ENCODE measurements around the gene AGBL4.

DNA sequence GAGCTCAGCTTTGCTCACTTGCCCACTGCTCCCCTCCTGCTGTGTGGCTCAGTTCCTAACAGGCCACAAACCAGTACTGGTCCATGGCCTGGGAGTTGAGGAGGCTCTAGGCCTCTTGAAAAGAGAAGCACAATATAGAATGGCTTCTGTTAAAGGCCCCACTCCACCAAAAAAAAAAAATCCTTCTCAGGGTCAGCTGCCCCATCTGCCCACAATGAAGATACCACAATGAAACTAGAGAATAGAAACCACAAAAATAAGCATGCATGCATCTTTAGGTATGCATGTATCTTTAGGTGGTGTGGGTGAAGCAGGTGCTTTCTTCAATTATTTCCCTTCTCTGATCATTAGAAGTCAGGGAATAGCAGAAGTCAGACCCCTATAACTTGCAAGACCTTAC is 626.7 kb downstream of the AGBL4 start:
- no peak for TF ChIP-seq POLR2A (IDR thresholded peaks at IDR 0.05)
- TF ChIP-seq, protein P1, sequence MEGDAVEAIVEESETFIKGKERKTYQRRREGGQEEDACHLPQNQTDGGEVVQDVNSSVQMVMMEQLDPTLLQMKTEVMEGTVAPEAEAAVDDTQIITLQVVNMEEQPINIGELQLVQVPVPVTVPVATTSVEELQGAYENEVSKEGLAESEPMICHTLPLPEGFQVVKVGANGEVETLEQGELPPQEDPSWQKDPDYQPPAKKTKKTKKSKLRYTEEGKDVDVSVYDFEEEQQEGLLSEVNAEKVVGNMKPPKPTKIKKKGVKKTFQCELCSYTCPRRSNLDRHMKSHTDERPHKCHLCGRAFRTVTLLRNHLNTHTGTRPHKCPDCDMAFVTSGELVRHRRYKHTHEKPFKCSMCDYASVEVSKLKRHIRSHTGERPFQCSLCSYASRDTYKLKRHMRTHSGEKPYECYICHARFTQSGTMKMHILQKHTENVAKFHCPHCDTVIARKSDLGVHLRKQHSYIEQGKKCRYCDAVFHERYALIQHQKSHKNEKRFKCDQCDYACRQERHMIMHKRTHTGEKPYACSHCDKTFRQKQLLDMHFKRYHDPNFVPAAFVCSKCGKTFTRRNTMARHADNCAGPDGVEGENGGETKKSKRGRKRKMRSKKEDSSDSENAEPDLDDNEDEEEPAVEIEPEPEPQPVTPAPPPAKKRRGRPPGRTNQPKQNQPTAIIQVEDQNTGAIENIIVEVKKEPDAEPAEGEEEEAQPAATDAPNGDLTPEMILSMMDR (IDR thresholded peaks at IDR 0.05), result no peak
